Spleen (tissue), 11 donors: Measurements from ENCODE around the gene HGFAC. TPM values are rescaled to one million over a fixed set of nuclear protein-coding genes. Genes with fewer than 3 reads are reported as not detected.

ENCODE experiments used
- DNase-seq: peaks from one replicate; pipeline ENCODE4 v3.0.0-alpha.2; 2020
- H3K27ac ChIP-seq, 8 donors: fragments of 200-600 bp; sonication (generic) in 7 of 8; 1 replicate in 4 of 8; 2 replicates in 4 of 8; pipeline versions ENCODE4 v1.5.0 to v1.8.0; 2016 to 2021; ENCODE audit warnings: inconsistent platforms in 4 of 8, mild to moderate bottlenecking in 4 of 8, moderate library complexity in 1 of 8
- H3K27me3 ChIP-seq, 7 donors: fragments of 200-600 bp; sonication (generic) in 6 of 7; replicated peaks in 1 of 7; 1 replicate in 4 of 7; 2 replicates in 3 of 7; pipeline versions ENCODE4 v1.5.0 to v1.8.0; 2016 to 2021; ENCODE audit warnings: inconsistent platforms in 3 of 7, mild to moderate bottlenecking in 1 of 7
- H3K36me3 ChIP-seq, 6 donors: fragments of 200-600 bp; sonication (generic) in 5 of 6; 1 replicate in 4 of 6; 2 replicates in 2 of 6; pipeline versions ENCODE4 v1.5.0 to v1.8.0; 2016 to 2021; ENCODE audit warnings: inconsistent platforms in 2 of 6
- H3K4me1 ChIP-seq, 6 donors: fragments of 200-600 bp; sonication (generic) in 5 of 6; 1 replicate in 3 of 6; 2 replicates in 3 of 6; pipeline versions ENCODE4 v1.5.0 to v1.8.0; 2016 to 2021; ENCODE audit warnings: inconsistent platforms in 3 of 6
- H3K4me3 ChIP-seq, 8 donors: fragments of 200-600 bp; sonication (generic) in 7 of 8; 1 replicate in 4 of 8; 2 replicates in 4 of 8; pipeline versions ENCODE4 v1.5.0 to v1.8.0; 2016 to 2021; ENCODE audit warnings: inconsistent platforms in 4 of 8, mild to moderate bottlenecking in 4 of 8, moderate library complexity in 2 of 8
- H3K9me3 ChIP-seq, 8 donors: fragments of 200-600 bp; sonication (generic) in 7 of 8; 1 replicate in 4 of 8; 2 replicates in 4 of 8; pipeline versions ENCODE4 v1.5.0 to v1.8.0; 2016 to 2021; ENCODE audit warnings: inconsistent platforms in 4 of 8
- CTCF ChIP-seq, 11 experiments: fragments of 200-600 bp in 7 of 11; fragments of 450-650 bp in 4 of 11; sonication (generic) in 4 of 11; IDR thresholded peaks in 8 of 11; conservative IDR thresholded peaks in 3 of 11; 1 replicate in 7 of 11; 2 replicates in 4 of 11; pipeline versions ENCODE4 v1.4.0 to v1.8.0; 2016 to 2021; ENCODE audit warnings: antibody characterized with exemption in 11 of 11, inconsistent platforms in 4 of 11, mild to moderate bottlenecking in 1 of 11
- POLR2A ChIP-seq, 3 donors: fragments of 450-650 bp; IDR thresholded peaks; one replicate each; pipeline ENCODE4 v1.5.1; 2017; ENCODE audit warnings: antibody characterized with exemption in 3 of 3, mild to moderate bottlenecking in 1 of 3
- POLR2AphosphoS5 ChIP-seq, 3 donors: sonication (generic); formaldehyde crosslinking; IDR thresholded peaks; one replicate each; pipeline ENCODE4 v1.5.1; 2017; ENCODE audit warnings: antibody characterized with exemption in 3 of 3
- WGBS, 5 donors: extraction: QIAGEN DNeasy Blood & Tissue Kit in 3 of 5; methylation state at CpG; one replicate each; pipeline versions ENCODE4 v1.1.5 to v1.1.7; 2013 to 2018; 5-methylcytosine and 5-hydroxymethylcytosine counted together
- intact Hi-C: fragments of 100-400 bp; cut with DNase I; formaldehyde crosslinking; loops from one replicate; pipeline ENCODE4 v1.15.0; 2023; ENCODE audit warnings: low total_unique reads
- polyA plus RNA-seq, 3 donors: library from polyadenylated mRNA; stranded (reverse); fragments of 200-250 nt; gene quantifications; one replicate each; pipeline ENCODE4 v1.2.1, GENCODE V29; 2013
- total RNA-seq, 7 donors: library from RNA; depleted of rRNA in 3 of 7; stranded (reverse); fragments of >200 nt in 3 of 7; fragmentation: NEBNext Ultra II Directional in 4 of 7; extraction: Animal tissue kit (Norgen Biotek cat#: 25700) in 4 of 7; gene quantifications; one replicate each; pipeline versions ENCODE4 v1.1.0 to v1.2.1, GENCODE V29; 2016 to 2021
- donor health status: healthy with polysubstance abuse.
- donor health status: DM: no; HTN: no; CAD: no; lungs with moderate emphysema.
- donor health status: DM: no; HTN: no; CAD: no.
- donor health status: Bipolar disorder and iron deficiency.
- donor health status: healthy.
- donor health status: DM: no; HTN: no; CAD: no.
- donor health status: DM: yes; HTN: yes; CAD: no.

Gene HGFAC
- total and polyA plus RNA-seq, 10 donors: 0.11 to 0.47 (median 0.32) TPM; not detected in 5

GRCh38 chr4:3482707-3483106 is 40.9 kb downstream of the HGFAC start:
- intact Hi-C loops: no loop called here
- no peaks in the 10 kb centered on the region for H3K9me3 ChIP-seq
- TF ChIP-seq CTCF (IDR thresholded peaks at IDR 0.05 in 8 of 11, conservative IDR thresholded peaks at IDR 0.05 in 3 of 11): no peak
- no peak for TF ChIP-seq POLR2AphosphoS5 (IDR thresholded peaks at IDR 0.05)
- TF ChIP-seq POLR2A (IDR thresholded peaks at IDR 0.05): no peak
- no peak overlapping the region for H3K4me3 ChIP-seq
- WGBS, 5 donors: 86 to 92% (median 91%) methylated on average over 8 to 12 of the region's 12 CpGs
- H3K27me3 ChIP-seq: peaks cover 0 to 93% (median 27%) of the 10 kb centered on the region in 7 donors
- peaks cover 0 to 52% (median 41%) of the 10 kb centered on the region in 6 donors for H3K4me1 ChIP-seq
- H3K27ac ChIP-seq: no peak overlapping the region
- no peaks in the 10 kb centered on the region for H3K36me3 ChIP-seq
- no peak for DNase-seq

DNA sequence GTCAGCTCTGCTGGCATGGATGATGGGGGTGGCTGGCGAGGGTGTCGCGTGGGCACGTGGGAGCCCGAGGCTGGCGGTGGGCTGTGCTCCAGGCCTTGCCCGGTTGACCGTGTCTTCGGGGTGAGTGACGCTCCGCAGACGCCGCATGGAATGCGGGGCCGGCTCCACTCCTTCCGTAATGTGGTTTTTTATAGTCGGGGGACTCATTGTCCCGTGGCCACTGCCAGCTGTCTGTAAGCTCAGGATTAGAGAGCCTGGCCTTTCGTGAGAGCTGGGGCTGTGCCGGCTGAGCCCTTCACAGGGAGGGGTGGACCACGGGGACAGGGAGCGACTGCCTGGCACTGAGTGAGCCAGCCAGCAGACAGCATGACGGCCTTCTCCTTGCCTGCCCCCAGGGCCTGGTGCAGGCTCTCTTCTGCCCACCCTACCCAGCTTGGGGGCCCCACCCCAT is 41.7 kb downstream of the HGFAC start:
- TF ChIP-seq CTCF (IDR thresholded peaks at IDR 0.05 in 8 of 11, conservative IDR thresholded peaks at IDR 0.05 in 3 of 11) (no peak), POLR2A (IDR thresholded peaks at IDR 0.05) (no peak), POLR2AphosphoS5 (IDR thresholded peaks at IDR 0.05) (no peak)
- H3K4me1 ChIP-seq: peaks cover 0 to 58% (median 41%) of the 10 kb centered on the region in 6 donors
- H3K9me3 ChIP-seq: no peaks in the 10 kb centered on the region
- H3K36me3 ChIP-seq: no peaks in the 10 kb centered on the region
- H3K27me3 ChIP-seq: peaks cover 0 to 92% (median 27%) of the 10 kb centered on the region in 7 donors
- 57 to 68% (median 62%) methylated on average over 15 to 23 of the region's 23 CpGs for WGBS, 5 donors
- H3K4me3 ChIP-seq: peak overlapping the region in 1 of 8 donors; percentile 61
- no peak for DNase-seq
- peak overlapping the region in 1 of 8 donors; percentile 80 for H3K27ac ChIP-seq
- intact Hi-C loops: no loop called here

DNA sequence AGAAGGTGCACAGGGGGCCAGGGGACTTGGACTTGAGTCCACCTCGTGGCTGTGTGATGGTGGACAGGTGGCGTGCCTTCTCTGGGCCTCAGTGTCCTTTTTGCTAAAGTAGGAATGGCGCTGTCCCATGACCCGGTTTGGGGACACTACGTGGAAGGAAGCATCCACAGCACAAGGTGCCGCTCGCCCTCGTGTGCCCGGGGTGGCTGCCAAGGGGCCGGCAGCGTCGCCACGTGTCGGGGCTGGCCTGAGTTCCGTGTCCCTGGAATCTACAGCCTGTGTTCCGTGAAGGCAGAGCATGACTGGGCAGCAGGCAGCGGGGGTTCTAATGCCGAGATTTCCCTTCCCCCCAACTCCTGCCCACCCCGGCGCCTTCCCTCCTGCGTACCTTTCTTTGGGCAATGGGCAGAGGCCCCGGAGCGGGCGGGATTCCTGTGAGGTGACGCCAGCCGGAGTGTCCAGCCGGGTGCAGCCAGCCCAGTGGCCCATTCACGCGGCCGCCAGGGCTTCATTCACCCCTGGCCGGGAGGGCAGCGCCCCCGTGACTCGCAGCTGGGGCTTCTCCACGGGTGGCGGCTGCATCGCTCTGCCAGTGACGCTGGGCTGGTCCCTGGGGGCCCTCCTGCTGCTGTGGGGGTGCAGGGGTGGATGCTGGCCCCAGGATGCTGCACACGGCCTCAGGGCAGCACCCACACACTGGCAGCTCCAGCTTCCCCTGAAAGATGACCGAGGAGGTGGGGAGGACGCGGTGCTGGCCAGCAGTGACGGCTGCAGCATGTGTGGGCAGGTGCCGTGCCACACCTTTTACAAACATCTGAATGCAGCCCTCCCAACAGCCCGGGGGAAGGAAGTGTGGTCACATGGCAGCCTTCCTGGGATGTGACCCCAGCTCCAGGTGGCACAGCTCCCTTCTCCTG is 42.5 kb downstream of the HGFAC start:
- Histone ChIP-seq H3K4me1 (peaks cover 0 to 67% (median 41%) of the 10 kb centered on the region in 6 donors), H3K27me3 (peaks cover 0 to 92% (median 27%) of the 10 kb centered on the region in 7 donors), H3K36me3 (no peaks in the 10 kb centered on the region), H3K4me3 (peak overlapping the region in 7 of 8 donors; percentile 14 to 61 (median 15)), H3K9me3 (no peaks in the 10 kb centered on the region), H3K27ac (peak overlapping the region in 4 of 8 donors; percentile 48 to 80 (median 67))
- intact Hi-C loops: no loop called here
- TF ChIP-seq CTCF (IDR thresholded peaks at IDR 0.05 in 8 of 11, conservative IDR thresholded peaks at IDR 0.05 in 3 of 11) (no peak), POLR2AphosphoS5 (IDR thresholded peaks at IDR 0.05) (peak in 2 of 3 donors; percentile 56 to 59)
- DNase-seq: peak; percentile 91
- 47 to 75% (median 57%) methylated on average over 14 to 45 of the region's 45 CpGs for WGBS, 5 donors
